Stimulated activated CD4-positive, alpha-beta T cell treated with anti-CD3 and anti-CD28 coated beads, Interleukin-4, amount 100 ng/mL, for 1 hour (primary cell): ENCODE data around the gene GALNT9.

Experiments
- DNase-seq: peaks from one replicate; pipeline ENCODE4 v3.0.0-alpha.2; 2020

GALNT9 gene

GRCh38 chr12:132292328-132293319, 36.8 kb downstream of the GALNT9 start:
- DNase-seq: no peak

DNA sequence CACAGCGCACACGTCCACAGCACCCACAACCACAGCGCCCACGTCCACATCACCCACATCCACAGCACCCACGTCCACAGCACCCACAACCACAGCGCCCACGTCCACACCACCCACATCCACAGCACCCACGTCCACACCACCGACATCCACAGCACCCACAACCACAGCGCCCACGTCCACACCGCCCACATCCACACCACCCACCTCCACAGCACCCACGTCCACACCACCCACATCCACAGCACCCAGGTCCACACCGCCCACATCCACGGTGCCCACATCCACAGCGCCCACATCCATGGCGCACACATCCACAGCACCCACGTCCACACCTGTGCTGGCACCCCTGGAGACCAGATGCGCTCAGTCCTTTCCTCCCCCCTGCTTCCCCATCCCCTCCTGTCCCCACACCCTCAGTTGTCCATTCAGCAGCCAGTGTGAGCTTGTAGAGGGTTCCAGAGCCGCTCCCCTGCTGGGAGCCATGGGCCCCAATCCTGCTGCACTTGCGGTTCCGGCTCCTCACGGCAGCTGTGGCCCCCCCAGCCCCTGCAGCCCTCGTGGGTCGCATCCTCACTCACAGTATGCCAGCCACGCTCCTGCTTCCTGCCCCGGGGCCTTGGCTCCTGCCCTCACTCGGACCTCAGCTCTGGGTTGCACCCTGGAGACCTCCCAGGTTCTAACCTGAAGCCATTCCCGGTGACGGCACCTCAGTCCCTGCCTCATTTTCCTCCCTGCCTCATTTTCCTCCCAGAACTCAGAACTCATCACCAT, 37.8 kb downstream of the GALNT9 start:
- DNase-seq: no peak

DNA sequence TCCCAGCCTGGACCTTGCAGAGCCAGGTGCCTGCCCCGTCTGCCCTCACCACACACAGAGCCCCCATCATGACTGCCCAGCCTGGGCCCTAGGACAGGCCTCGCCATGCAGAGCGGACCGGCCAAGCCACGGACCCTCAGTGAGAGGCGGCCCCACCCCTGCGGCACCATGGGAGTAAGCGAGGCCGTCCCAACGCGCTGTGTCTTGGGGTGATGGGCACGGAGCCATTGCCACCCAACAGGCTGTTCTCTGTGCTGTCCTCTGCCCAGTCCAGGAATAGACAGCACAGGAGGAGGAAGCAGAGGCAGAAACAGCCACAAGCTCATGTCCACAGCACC, 39.2 kb downstream of the GALNT9 start:
- no peak for DNase-seq

DNA sequence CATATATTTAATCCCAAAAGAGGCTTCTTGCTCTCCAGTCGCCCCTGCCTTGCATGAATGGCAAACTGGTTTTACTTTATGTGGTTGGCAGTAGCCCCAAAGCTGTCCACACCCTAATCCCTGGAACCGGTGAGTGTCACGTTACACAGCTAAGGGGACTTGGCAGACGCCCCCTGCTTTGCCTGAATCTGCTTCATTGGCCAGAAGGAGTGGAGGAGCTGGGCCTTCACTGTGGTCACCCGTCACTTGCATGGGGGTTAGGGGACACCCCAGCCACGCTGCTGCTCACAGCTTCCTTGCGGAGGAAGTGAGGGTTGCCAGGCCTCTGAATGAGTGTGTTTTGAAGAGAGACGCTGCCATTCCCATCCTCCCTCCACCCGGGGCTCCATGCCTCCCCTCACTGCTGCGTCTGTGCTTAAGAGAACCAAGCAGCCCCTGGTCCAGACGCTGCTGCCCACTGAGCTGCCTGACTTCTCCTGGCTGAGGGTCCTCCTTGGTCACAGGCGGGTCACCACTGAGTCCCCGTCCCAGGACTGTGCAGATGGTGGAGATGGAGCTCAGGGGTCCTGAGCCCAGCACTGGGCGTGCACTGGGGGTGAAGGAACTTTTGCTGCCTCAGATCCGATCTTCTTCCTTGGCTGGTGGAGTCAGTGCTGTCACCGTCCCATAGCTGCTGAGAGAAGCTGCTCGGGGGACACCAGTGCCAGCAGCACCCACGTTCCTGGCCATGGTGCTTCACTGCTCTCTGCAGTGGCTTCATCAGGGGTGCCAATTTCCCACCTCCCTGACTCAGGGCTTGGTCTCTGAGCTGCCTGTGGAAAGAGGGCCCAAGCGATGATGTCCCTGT, 39.8 kb downstream of the GALNT9 start:
- DNase-seq: no peak

GRCh38 chr12:132288516-132289215, 40.7 kb downstream of the GALNT9 start:
- DNase-seq: no peak

GRCh38 chr12:132287391-132288238, 41.8 kb downstream of the GALNT9 start:
- no peak for DNase-seq

DNA sequence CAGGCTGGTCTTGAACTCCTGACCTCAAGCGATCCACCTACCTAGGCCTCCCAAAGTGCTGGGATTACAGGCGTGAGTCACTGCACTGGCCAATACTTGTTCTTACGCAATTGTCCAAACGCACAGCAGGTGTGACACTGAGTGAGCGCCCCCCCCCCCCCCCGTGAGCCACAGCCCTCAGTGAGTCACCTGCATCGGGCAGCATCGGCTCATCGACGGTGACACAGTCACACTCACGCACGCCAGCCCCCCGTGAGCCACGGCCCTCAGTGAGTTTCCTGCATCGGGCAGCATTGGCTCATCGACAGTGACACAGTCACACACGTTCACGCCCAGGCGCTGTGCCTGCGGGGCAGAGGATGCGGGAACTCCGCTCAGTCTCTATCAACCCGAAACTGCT, 42.5 kb downstream of the GALNT9 start:
- DNase-seq: no peak

GRCh38 chr12:132285991-132286681, 43.3 kb downstream of the GALNT9 start:
- DNase-seq: no peak

DNA sequence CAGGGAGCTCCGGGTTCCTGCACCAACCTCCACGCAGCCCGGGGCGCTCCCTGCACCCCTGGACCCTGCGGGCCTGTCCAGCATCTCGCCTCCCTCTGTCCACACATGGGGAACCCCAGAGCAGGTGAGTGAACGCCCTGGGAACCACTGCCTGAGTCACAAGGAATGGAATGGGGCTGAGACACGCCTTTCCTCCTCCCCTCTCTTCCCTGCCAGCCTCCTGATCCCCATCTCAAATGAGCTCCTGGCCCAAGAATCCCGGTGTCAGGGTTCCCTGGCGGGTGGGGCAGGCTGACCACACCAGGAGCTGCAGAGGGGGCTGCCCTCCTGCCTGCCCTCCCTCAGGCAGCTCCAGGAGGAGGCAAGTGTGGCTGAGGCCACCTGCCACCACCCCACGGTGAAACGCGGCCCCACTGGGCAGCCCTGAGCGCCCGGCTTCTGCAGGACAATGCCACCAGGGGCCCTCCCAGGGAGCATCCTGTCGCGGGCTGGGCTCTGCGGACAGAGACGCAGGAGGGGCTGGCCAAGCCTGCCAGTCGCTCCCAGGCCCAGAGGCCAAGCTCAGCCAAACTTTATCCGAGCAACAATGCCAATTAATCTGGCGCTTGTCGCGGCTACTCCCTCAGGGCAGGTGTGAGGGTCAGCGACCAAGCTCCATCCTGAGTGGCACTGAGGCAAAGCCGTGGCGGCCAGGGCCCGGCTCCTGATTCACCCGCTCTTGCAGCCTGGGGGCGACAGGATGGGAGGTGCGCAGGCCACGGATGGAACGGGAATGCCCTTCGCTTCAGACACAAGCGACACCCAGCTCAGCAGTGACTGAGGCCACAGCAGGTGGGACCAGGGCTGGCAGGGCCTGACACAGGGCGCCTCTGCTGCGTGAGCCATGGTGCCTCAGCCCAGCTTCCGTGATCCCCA, 44.3 kb downstream of the GALNT9 start:
- no peak for DNase-seq

- no peak for DNase-seq
Observed at GRCh38 chr12:132284071-132284826, 45.1 kb downstream of the GALNT9 start.

DNA sequence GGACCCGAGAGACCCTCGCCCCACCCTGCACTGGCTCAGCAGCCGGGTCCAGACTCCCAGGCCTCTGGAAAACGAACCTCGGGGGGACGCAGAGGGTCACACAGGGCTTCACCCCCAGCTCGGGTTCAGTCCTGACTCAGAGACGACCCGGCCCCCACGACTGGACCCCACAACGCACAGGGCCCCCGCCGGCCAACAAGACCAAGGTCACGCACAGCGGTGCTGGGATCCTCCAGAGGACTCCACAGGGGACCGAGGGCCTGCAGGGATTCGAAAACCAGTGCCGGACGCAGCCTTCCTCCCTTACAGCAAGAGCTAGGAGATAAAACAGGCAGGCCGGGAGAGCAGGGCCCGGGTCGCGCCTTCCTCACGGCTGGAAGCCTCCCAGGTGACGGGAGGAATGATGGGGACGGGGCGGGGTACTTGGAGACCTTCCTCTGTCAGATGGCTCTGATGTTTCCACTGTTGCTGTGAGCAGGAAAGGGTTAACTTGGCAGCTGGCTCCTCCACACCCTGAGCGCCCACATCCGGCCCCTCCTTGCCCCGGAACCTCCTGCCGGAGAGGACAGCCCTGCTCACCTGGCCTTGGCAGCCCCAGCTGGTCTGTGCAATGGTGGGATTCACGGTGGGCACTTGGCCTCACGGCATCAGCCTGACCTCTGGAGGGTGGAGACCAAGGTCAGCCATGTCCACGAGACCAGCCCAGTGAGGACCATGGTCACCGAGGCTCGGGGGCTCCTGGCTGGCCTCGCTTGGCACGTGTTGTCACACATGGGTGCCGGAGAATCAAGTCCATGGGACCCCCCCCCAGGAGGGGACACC, 46.2 kb downstream of the GALNT9 start:
- DNase-seq: no peak

GRCh38 chr12:132282031-132282949, 47.1 kb downstream of the GALNT9 start:
- no peak for DNase-seq

GRCh38 chr12:132281038-132281437, 48.4 kb downstream of the GALNT9 start:
- DNase-seq: no peak

GRCh38 chr12:132280406-132280805, 49.0 kb downstream of the GALNT9 start:
- DNase-seq: no peak

DNA sequence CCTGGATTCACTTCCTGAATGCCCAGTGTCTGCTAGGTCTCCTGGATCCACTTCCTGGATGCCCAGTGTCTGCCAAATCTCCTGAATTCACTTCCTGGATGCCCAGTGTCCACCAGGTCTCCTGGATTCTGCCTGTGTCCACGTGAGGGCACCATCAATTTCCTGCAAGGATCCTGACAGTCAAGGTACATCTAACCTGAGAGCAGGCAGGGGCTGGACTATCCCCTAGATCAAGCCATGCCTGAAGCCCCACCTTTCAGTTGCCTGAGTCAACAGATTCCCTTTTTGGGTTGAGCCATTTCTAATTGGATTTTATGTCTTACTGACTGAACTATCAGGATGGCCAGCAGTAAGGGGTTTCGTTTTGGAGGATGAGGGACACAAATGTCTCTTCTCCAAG, 49.5 kb downstream of the GALNT9 start:
- no peak for DNase-seq

DNA sequence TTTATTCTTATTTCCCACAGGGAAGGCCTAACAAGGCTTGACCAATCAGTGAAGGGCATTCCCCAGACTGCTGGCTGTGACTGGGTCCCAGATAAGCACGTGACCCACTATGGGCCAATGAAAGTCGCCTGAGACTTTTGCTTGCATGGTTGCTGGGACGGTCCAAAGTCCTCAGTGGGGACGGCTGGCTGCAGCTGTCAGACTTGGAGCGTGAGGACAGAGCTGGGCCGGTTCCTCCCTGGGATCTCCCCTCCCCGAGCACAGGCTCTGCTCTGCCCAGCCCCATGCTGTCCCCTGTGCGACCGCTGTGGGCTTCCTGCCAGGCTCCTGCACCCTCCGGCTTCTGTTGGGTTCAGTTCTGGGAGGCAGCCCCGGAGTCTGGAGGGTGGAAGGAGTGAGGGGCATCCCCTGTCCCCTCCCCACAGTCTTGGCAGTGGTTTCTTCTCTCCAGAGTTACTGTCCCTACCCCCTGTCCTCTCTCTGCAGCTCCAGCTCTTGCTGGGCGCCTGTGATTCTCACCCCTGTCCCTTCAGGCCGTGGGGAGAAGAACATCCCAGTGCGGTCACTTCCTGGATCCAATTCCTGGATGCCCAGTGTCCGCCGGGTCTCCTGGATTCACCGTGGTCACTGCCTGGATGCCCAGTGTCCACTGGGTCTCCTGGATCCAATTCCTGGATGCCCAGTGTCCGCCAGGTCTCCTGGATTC, 50.1 kb downstream of the GALNT9 start:
- no peak for DNase-seq
